ENCODE measurements around the gene IFI44L.

GRCh38 chr1:78599294-78599693, 21.0 kb upstream of the IFI44L start:
- TF ChIP-seq EZH2 (IDR thresholded peaks at IDR 0.05; ENCODE audit: insufficient read depth, poor library complexity, severe bottlenecking): no peak
- TF ChIP-seq EZH2phosphoT487 (IDR thresholded peaks at IDR 0.05; ENCODE audit: insufficient read depth, low read depth): no peak
